ENCODE data around the gene KCNJ1.

- no peak for TF ChIP-seq CTCF (conservative IDR thresholded peaks at IDR 0.05; ENCODE audit: low read length)
- TF ChIP-seq EZH2phosphoT487 (IDR thresholded peaks at IDR 0.05; ENCODE audit: borderline replicate concordance, low read depth, low read length): no peak
Observed at GRCh38 chr11:128901653-128902514, 34.8 kb upstream of the KCNJ1 start.
